PFSK-1 (cell line): ENCODE measurements around the gene MAGI2.

Experiments used
- FOXP2 ChIP-seq: optimal IDR thresholded peaks from 2 replicates; pipeline ENCODE3; 2011; ENCODE audit warnings: borderline replicate concordance, control low read depth, inconsistent platforms; ENCODE audit not compliant: insufficient read depth; ENCODE audit errors: extremely low read length, extremely low read depth
- POLR2AphosphoS5 ChIP-seq: IDR thresholded peaks from 2 replicates; pipeline ENCODE4 v1.6.1; 2012; ENCODE audit warnings: low read depth, mild to moderate bottlenecking, control low read depth, low read length, moderate library complexity
- REST ChIP-seq, 2 experiments: IDR thresholded peaks; 2 replicates each; pipeline versions ENCODE4 v1.6.1 to v1.8.0; 2011 to 2012; ENCODE audit warnings: low read depth in 2 of 2, low read length in 2 of 2, control low read depth in 1 of 2, inconsistent platforms in 1 of 2, mild to moderate bottlenecking in 1 of 2, moderate library complexity in 1 of 2; ENCODE audit not compliant: insufficient read depth in 1 of 2
- SIN3A ChIP-seq: IDR thresholded peaks from 2 replicates; pipeline ENCODE4 v1.6.1; 2012; ENCODE audit warnings: mild to moderate bottlenecking, low read length, moderate library complexity, borderline replicate concordance; ENCODE audit not compliant: insufficient read depth
- TAF1 ChIP-seq: IDR thresholded peaks from 2 replicates; pipeline ENCODE4 v1.6.1; 2012; ENCODE audit warnings: low read length, control low read depth, borderline replicate concordance; ENCODE audit not compliant: insufficient read depth

MAGI2 gene

GRCh38 chr7:79268730-79269129 is 184.7 kb downstream of the MAGI2 start:
- TF ChIP-seq FOXP2 (no peak), SIN3A (no peak), REST (IDR thresholded peaks at IDR 0.05; ENCODE audit: insufficient read depth in 1 of 2, low read depth in 2 of 2, low read length in 2 of 2) (no peak), TAF1 (no peak), POLR2AphosphoS5 (no peak)

GRCh38 chr7:79258826-79259225 is 194.6 kb downstream of the MAGI2 start:
- TF ChIP-seq POLR2AphosphoS5 (no peak), SIN3A (no peak), FOXP2 (no peak), TAF1 (no peak), REST (IDR thresholded peaks at IDR 0.05; ENCODE audit: insufficient read depth in 1 of 2, low read depth in 2 of 2, low read length in 2 of 2) (no peak)

- TF ChIP-seq FOXP2 (no peak), SIN3A (no peak), REST (IDR thresholded peaks at IDR 0.05; ENCODE audit: insufficient read depth in 1 of 2, low read depth in 2 of 2, low read length in 2 of 2) (no peak), TAF1 (no peak), POLR2AphosphoS5 (no peak)
Measured at GRCh38 chr7:79257959-79258358, 195.5 kb downstream of the MAGI2 start.

- TF ChIP-seq TAF1 (no peak), REST (IDR thresholded peaks at IDR 0.05; ENCODE audit: insufficient read depth in 1 of 2, low read depth in 2 of 2, low read length in 2 of 2) (no peak), SIN3A (no peak), FOXP2 (no peak), POLR2AphosphoS5 (no peak)
Measured at GRCh38 chr7:79245623-79246249, 207.7 kb downstream of the MAGI2 start.

DNA sequence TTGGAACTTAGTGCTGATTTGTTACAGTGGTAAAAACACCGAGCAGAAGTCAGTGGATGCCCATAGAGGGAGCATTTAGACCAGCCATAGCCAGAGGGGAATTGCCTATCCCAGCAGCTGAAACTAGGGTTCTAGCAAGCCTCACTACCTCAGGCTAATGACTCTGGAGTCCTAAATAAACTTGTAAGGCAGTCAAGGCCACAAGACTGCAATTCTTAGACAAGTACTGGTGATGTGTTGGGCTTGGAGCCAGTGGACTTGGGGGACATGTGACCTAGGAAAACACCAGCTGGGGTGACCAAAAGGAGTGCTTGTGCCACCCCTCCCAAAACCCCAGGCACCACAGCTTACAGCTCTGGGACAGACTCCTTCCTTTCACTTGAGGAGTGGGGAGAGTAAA is 209.0 kb downstream of the MAGI2 start:
- TF ChIP-seq SIN3A (no peak), REST (IDR thresholded peaks at IDR 0.05; ENCODE audit: insufficient read depth in 1 of 2, low read depth in 2 of 2, low read length in 2 of 2) (no peak), POLR2AphosphoS5 (no peak), FOXP2 (no peak), TAF1 (no peak)
